MCF 10A (cell line): ENCODE measurements around the gene NUDT2. TPM values are rescaled to one million over a fixed set of nuclear protein-coding genes. Genes with fewer than 3 reads are reported as not detected.

Experiments
- BruUV-seq: library from RNA; stranded (reverse); fragments of 400-500 nt; replicated peaks from 2 replicates; lab custom pipeline; 2021; lab: Mats Ljungman, UMichigan
- CTCF ChIA-PET: fragments of 300-600 bp; sonication (Branson Sonifier 250); formaldehyde crosslinking; extraction: SDS; loops from one replicate; lab custom pipeline; 2021; ENCODE audit warnings: antibody characterized with exemption, inconsistent platforms; lab: Yijun Ruan, JAX
- POLR2A ChIA-PET: fragments of 300-600, 350-650 bp; sonication (Branson Sonifier 250); formaldehyde crosslinking; extraction: SDS; loops from one replicate; lab custom pipeline; 2020; ENCODE audit warnings: antibody characterized with exemption, inconsistent platforms; lab: Yijun Ruan, JAX
- DNase-seq: peaks from one replicate; pipeline ENCODE4 v3.0.0-alpha.2; 2018; ENCODE audit not compliant: unreplicated experiment
- H3K27ac Mint-ChIP-seq: one replicate; pipeline ENCODE4 v1.8.0; 2022; ENCODE audit warnings: mild to moderate bottlenecking, low read depth, mixed read lengths; ENCODE audit not compliant: unreplicated experiment
- H3K27me3 Mint-ChIP-seq: one replicate; pipeline ENCODE4 v1.8.0; 2022; ENCODE audit warnings: mixed read lengths; ENCODE audit not compliant: insufficient read depth, unreplicated experiment
- H3K36me3 Mint-ChIP-seq: one replicate; pipeline ENCODE4 v1.8.0; 2022; ENCODE audit warnings: mild to moderate bottlenecking, moderate library complexity, mixed read lengths; ENCODE audit not compliant: insufficient read depth, unreplicated experiment
- H3K4me1 Mint-ChIP-seq: one replicate; pipeline ENCODE4 v1.8.0; 2022; ENCODE audit warnings: mixed read lengths; ENCODE audit not compliant: insufficient read depth, unreplicated experiment
- H3K4me3 Mint-ChIP-seq: one replicate; pipeline ENCODE4 v1.8.0; 2022; ENCODE audit warnings: mild to moderate bottlenecking, moderate library complexity, mixed read lengths; ENCODE audit not compliant: unreplicated experiment
- H3K9me3 Mint-ChIP-seq: one replicate; pipeline ENCODE4 v1.8.0; 2022; ENCODE audit warnings: mixed read lengths; ENCODE audit not compliant: unreplicated experiment
- CTCF ChIP-seq: fragments of 200-600 bp; IDR thresholded peaks from one replicate; pipeline ENCODE4 v1.8.0; 2022; ENCODE audit warnings: antibody characterized with exemption, mild to moderate bottlenecking; ENCODE audit not compliant: unreplicated experiment
- intact Hi-C: fragments of 100-400 bp; cut with micrococcal nuclease; formaldehyde crosslinking; loops from 2 replicates; pipeline ENCODE4 v1.14.1; 2022
- total RNA-seq: library from RNA; stranded (reverse); gene quantifications from 2 replicates; pipeline ENCODE4 v1.2.3, GENCODE V29; 2022

The NUDT2 gene
- total RNA-seq, 1 experiment from 2014 or later = 30.6 TPM

- intact Hi-C loops = no loop called here
- ChIA-PET CTCF (interaction anchor here (0.9 to 1.3 kb wide), 2 partner anchors 9 to 36 kb away, joined by 3 read pairs; no protein-coding TSS in a partner anchor), POLR2A (interaction anchor here (0.6 kb wide), 1 partner anchor 139 kb away, joined by 3 read pairs; no protein-coding TSS in a partner anchor)
- no peaks in the 10 kb centered on the region for H3K9me3 Mint-ChIP-seq
- DNase-seq = no peak
- no TSS peak for BruUV-seq
- H3K27ac Mint-ChIP-seq = no peak overlapping the region
- no peak overlapping the region for H3K4me3 Mint-ChIP-seq
- peaks cover 10% of the 10 kb centered on the region for H3K4me1 Mint-ChIP-seq
- no peak for TF ChIP-seq CTCF
- H3K27me3 Mint-ChIP-seq = no peaks in the 10 kb centered on the region
- H3K36me3 Mint-ChIP-seq = no peaks in the 10 kb centered on the region
These were observed 40.3 kb downstream of the NUDT2 start for GRCh38 chr9:34369636-34370035.

GRCh38 chr9:34370335-34370969 lies 41.1 kb downstream of the NUDT2 start:
- ChIA-PET CTCF (no interaction called here), POLR2A (no interaction called here)
- H3K27ac Mint-ChIP-seq = no peak overlapping the region
- no peaks in the 10 kb centered on the region for H3K27me3 Mint-ChIP-seq
- H3K9me3 Mint-ChIP-seq = no peaks in the 10 kb centered on the region
- no peak for DNase-seq
- no peak overlapping the region for H3K4me3 Mint-ChIP-seq
- peaks cover 18% of the 10 kb centered on the region for H3K4me1 Mint-ChIP-seq
- intact Hi-C loops = no loop called here
- no peak for TF ChIP-seq CTCF
- no TSS peak for BruUV-seq
- no peaks in the 10 kb centered on the region for H3K36me3 Mint-ChIP-seq

- no peak for TF ChIP-seq CTCF
- Mint-ChIP-seq H3K9me3 (no peaks in the 10 kb centered on the region), H3K4me1 (peaks cover 26% of the 10 kb centered on the region), H3K36me3 (no peaks in the 10 kb centered on the region), H3K27ac (no peak overlapping the region), H3K4me3 (no peak overlapping the region), H3K27me3 (no peaks in the 10 kb centered on the region)
- no peak for DNase-seq
- POLR2A ChIA-PET = no interaction called here
- intact Hi-C loops = no loop called here
- CTCF ChIA-PET = no interaction called here
- no TSS peak for BruUV-seq
These were observed 41.9 kb downstream of the NUDT2 start for GRCh38 chr9:34370970-34371880.

- Mint-ChIP-seq H3K27me3 (no peaks in the 10 kb centered on the region), H3K4me3 (no peak overlapping the region), H3K27ac (no peak overlapping the region), H3K9me3 (no peaks in the 10 kb centered on the region), H3K36me3 (no peaks in the 10 kb centered on the region), H3K4me1 (peaks cover 27% of the 10 kb centered on the region)
- no peak for TF ChIP-seq CTCF
- no TSS peak for BruUV-seq
- intact Hi-C loops = no loop called here
- POLR2A ChIA-PET = interaction anchor here (2.2 kb wide), 1 partner anchor 41 kb away, joined by 11 read pairs; no protein-coding TSS in a partner anchor
- no peak for DNase-seq
- CTCF ChIA-PET = no interaction called here
These were observed 42.6 kb downstream of the NUDT2 start for GRCh38 chr9:34371886-34372466.
